GM19099 (cell line): Measurements from ENCODE around the gene LIPH.

ENCODE experiments used
- POLR2A ChIP-seq: IDR thresholded peaks from 3 replicates; pipeline ENCODE4 v1.6.1; 2011; ENCODE audit warnings: low read depth; ENCODE audit not compliant: insufficient read length; ENCODE audit errors: extremely low read depth

Gene LIPH

DNA sequence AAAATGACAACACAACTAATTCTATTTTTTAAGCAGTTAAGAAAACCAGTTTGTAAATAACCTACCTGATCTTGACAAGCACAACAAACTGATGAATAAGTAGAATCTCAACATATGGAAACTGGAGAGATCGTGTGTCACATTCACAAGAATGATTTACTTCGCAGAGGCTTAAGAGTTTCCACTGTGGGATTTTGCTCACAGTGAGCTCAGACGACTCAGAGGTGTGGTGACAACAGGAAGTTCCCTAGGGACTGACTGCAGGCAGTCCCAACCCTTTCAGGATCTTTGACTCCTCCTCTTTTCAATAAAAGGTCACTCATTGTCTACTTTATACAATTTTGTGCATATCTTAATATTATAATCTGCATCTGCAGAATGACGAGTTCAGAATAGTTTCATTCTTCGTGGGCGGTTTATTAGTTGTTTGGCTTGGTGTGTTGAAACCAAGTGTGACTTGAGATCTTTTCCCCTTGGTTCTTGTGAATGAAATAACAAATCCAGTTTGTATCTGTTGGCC is at the start of gene LIPH:
Gene LIPH, minus strand, starts transcription at position 231 of the 520 bp plus-strand sequence. Its CDS starts 117 bp downstream, at position 114.
- peak; percentile 55 for TF ChIP-seq POLR2A

DNA sequence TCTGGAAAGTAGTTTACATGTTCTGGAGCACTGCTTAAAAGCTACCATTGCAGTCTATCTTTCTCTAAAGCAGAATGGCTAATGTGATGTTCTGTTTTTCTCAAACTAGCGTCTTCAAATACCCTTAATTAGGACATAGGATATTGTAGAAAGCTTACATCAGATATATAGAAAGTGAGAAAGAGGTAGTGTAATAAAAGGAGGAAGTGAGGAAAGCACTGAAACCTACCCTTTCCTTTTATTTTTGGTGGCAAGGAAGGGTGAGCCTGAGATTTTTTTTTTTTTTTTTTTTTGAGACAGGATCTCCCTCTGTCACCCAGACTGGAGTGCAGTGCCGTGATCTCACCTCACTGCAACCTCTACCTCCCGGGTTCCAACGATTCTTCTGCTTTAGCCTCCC is 43.1 kb upstream of the LIPH start:
- no peak for TF ChIP-seq POLR2A

DNA sequence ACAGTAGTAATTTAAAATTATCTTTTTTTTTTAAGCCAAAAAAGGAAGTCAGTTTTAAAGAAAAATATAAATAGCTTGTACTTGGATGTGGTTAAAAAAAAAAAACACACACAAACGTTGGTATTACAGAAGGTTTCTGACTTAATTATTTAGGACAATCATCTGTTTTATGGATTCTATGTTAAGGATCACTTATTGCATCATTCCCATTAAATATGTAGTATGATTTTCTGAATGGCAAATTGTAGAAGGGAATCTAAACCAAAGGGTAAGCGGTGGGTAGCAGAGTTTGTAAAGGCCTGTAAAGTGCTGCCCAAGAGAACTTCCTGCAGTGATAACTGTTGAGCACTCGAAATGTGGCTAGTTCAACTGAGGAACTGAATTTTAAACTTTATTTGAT is 41.7 kb upstream of the LIPH start:
- TF ChIP-seq POLR2A, result no peak

DNA sequence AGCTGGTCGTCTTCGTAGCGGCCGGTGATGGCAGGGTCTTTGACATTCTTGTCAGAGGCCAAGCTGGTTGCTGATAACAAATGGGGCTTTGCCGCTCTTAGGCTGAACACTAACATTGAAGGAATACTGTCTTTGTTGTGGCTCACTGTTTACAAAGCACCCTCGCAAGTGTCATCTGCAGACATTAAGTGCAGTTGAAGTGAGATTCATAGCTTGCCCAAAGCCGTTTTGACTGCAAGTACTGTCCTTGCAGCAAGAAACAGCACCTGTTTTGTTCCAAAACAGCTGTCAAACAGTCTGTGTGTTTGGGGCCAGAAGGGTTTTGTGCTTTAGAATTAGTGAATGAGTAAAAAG is 34.3 kb upstream of the LIPH start:
- no peak for TF ChIP-seq POLR2A

DNA sequence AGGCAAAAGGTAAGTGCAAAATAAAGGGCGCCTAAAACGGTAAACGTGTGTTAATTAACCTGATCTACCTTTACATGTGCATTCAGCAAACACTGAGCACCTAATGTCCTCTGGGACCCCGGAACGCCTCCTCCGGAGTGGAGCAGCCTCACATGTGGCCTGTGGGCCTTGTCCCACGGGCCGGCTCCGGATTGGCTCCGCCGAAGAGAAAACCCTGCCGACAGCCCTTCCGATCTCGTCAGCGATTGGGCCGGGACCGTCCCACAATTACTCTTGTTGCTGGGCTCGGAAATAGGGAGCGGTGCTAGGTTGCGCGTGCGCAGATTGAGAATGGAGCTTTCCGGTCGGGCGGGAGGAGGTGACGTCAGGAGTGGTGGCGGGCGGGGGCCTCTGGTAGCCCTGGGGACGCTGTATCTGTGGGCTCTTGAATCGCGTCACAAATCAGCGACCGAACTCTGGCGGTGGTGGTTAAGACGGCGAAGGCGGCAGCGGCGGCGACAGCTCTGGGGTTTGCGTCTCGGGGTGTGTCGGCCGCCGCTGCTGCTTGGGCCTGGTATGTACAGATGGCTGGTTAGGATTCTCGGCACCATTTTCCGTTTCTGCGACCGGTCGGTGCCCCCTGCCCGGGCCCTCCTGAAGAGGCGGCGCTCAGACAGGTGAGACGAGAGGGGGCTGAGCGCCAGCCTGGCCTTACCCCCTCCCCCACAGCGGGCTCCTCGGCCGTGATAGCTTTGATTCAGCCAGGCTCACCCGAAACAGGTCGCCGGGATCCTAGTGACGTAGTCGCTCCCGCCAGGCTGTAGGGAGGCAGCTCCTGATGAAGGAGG is 33.7 kb upstream of the LIPH start, which contains the start of gene SENP2:
Gene SENP2, plus strand, starts transcription at position 437 of the 827 bp plus-strand sequence. Its CDS starts 119 bp downstream, at position 556.
- TF ChIP-seq POLR2A, result peak; percentile 81

DNA sequence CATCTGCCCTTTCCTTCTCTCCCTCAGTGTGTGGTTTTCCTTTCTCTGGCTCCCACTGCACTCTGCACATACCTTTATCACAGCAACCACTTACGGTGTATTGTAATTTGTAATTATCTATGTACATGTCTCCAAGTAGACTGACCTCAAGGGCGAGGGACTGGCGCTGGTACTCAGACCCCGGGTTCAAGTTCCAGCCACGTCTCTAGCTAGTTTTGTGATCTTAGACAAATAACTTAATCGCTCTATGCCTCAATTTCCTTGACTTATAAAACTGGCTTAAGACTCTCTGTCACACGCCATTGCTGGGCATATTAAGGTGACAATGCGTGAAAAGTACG is 33.1 kb upstream of the LIPH start:
- TF ChIP-seq POLR2A, result no peak

DNA sequence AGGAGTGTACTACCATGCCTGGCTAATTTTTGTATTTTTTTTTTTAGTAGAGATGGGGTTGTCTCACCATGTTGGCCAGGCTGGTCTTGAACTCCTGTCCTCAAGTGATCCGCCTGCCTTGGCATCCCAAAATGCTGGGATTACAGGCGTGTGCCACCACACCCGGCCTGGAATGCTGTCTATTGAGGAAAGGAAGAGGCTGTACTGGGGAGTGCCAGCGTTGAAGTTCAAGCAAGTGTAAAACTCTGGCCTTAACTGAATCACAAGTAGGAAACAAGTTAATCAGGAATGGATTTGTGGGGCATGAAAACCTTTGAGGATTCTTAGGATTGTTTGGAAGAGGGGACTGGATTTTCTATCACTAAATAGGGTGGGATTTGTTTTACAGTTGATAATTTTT is 32.3 kb upstream of the LIPH start:
- TF ChIP-seq POLR2A, result no peak

DNA sequence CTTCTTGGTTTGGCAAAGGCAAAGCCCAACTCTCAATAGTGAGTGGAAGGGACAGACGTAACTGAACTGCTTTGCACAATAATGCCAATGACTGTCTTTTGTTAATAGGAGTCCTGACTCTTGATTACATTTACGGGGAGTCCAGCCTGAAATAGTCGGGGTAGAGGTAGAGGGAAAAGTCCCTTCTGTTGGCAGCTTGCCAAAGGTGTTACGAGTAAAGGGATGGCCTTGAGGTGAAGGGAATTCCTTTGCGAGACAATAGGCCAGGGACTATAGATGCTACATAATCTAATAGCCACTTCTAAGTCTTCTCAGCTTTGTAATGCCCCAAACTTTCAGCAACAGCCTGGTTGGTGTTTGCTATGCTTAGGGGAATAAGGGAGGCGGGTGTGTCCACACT is 31.5 kb upstream of the LIPH start:
- TF ChIP-seq POLR2A, result no peak

DNA sequence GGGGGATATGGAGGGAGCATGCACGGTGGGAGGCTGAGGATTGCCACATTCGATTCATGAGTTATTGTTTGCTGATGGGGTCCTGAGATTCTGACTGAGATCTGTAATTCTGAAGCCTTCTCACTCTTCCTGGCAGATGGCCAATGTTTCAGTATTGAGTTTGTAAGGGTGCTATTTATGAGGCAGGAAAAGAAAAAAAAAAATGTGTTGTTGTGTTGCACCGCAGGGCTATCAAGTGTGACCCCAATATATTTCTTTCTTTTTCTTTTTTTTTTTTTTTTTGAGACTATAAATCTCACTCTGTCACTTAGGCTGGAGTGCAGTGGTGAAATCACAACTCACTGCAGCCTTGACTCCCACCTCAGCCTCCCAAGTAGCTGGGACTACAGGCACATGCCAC is 30.5 kb upstream of the LIPH start:
- no peak for TF ChIP-seq POLR2A

DNA sequence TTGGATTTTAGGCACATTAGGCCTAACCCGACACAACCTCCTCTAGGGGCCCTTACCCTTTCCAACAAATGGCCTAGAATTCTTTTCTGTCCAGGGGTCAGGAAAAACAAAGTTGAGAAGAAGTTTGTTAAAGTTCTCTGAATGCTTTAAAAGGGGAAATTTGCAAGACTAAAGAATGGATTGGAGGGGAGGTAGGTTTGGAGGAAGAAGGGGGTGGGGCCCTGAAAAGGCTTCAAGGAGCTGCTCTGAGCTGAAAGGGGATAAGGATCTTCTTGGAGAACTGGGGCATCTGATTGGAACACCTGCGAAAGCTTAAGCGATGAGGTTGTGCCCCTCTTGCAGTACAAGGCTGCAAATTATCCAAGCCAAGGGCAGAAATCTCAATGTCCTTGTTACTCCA is 29.8 kb upstream of the LIPH start:
- TF ChIP-seq POLR2A, result no peak

DNA sequence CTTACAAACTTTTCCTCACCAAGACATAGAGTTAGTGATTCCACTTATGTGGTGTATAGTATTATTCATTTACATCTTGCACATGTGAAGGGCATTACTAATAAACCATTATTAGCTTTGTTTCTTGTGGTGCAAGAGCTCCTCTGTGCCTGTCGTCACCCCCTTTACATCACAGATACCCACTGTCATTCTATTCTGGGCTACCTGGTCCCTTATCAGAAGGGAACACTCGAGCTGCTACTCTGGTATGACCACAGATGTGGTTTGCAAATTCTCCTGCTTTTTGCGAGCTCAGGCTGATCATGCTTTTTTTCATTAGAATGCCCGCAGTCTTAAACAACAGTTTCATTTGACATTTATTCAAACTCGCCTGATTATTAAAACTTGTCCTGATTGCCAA is 19.8 kb upstream of the LIPH start:
- TF ChIP-seq POLR2A, result no peak

DNA sequence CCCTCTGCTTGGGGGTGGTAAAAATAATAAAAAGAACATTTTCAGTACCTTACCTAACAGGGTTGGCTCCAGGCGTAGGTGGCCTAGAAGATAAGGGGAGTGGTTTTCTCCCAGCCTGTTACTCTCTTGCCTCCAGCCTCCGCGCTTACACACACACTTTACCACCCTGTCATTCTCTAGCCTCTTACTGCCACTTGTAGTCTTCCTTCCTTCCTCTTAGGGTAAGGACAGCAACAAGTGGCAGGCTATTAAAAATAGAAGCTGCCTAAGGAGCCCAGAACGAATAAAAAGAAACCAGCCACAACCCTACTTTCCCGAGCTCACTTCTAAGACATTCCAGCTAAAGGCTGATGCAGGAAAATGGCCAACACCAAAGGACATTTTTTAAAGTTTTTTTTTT is 9.6 kb upstream of the LIPH start:
- no peak for TF ChIP-seq POLR2A

DNA sequence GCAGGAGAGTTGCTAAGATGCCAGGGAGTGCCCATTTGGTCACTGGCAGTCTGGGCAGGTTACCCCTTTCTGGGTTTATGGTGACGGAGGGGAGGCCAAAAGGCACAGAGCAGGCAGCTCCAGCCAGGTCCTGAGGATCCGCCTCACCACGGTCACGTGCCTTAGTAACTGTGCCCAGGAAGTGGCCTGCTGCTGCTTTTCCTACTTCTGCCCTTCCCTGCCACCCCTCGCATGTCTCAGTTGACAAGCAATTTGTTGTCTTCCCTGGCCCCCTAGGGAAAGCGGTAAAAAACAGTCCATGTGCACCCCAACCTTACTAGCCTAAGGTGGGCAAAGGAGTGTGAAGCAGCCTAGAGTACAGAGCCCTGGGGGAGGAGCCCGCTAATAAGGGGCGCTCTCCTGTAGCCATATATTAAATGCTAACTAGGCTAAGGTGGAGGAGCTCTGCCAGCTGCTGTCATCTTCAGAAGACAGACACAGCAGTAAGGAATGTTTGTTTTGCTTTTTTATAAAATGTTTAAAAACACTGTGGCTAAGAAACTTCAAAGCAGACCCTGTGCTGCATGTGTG is 9.1 kb upstream of the LIPH start:
- TF ChIP-seq POLR2A, result no peak

DNA sequence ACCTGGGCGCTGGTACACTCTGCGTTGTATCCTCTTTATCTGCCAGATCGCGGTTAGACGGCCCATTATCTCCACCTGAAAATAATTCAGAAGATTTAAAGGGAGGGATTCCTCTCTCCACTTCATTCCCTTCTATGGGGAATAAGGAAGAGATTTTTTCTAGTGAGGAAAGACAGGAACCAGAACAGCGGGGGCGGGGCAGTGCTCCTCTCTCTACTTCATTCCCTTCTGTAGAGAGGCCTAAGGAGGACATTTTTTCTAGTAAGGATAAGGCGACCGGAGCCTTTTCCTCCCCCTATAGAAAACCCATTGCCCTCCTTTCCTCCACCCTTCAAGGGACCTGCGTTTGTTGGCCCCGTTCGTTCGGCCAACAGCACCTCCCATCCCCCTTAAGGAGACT is 8.3 kb upstream of the LIPH start:
- no peak for TF ChIP-seq POLR2A

DNA sequence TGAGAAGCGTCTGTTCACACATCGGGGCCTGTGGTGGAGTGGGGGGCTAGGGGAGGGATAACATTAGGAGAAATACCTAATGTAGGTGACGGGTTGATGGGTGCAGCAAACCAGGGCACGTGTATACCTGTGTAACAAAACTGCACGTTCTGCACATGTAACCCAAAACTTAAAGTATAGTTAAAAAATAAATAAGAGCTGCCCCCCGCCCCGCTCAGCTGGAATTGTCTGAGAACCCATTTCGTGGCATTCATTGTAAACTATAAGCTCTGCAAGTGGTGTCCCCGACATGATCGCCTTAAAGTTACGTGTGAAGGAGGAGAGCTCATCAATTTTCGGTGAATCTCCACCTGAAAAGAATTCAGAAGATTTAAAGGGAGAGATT is 7.3 kb upstream of the LIPH start:
- TF ChIP-seq POLR2A, result no peak

DNA sequence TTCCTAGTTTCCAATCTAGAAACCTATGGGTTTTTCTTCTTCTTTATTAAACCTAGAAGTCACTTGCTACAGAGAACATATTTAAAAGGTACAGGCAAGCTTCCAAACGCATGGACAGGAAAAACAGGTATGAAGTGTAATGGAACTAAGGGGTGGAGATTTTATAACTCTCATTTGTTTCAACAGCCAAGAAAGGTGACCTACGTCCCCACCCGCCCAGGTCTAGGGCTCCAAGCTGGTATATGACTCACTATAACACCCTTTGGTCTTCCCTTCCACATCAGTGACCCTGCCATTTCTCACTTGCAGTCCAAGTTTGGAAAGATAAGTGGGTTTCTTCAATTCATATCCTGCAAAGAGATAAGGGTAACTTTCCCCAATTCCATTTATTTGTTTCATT is 6.0 kb upstream of the LIPH start:
- no peak for TF ChIP-seq POLR2A

DNA sequence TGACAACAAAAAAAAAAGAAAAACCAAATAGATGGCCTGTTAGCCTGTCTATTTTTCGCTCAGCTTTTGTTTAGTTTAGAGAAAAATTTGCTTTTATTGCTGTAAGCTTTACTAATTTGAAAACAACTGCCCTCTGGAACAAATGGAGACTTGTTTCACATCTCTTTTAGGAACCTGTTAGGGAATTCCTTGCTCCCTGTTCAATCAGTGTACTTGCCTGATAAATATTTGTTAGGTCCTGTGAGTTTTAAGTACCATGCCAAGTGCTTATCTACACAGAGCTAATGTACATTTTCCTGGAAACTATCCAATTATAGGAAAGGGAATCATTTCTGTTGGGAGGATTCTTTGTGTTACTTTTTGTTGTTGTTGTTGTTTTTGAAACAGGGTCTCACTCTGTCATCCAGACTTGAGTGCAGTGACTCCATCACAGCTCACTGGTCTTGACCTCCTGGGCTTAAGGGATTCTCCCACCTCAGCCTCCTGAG is 3.5 kb upstream of the LIPH start:
- TF ChIP-seq POLR2A, result no peak

DNA sequence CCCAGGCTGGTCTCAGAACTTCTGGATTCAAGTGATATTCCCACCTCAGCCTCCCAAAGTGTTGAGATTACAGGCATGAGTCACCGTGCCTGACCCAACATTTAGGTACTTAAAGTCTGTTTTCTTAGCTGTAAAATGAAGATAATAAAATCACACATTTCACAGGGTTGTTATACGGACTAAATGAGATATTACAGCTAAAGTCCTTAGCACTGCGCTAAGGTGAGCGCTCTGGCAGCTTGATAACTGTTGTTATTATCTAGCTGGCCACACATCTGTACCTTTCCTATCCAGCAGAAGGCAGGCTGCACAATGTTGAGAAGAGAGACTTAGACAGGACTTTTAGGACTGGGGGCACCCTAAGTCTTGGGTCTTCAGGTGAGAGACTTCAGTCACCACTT is 2.7 kb upstream of the LIPH start:
- TF ChIP-seq POLR2A, result no peak
